ENCODE measurements around the gene TBRG4.
"Not testable (repeated sequence)": the region's sequence is repeated elsewhere in the genome, so short reads cannot be mapped to it uniquely, and the experiment has no call there.

Gene TBRG4

DNA sequence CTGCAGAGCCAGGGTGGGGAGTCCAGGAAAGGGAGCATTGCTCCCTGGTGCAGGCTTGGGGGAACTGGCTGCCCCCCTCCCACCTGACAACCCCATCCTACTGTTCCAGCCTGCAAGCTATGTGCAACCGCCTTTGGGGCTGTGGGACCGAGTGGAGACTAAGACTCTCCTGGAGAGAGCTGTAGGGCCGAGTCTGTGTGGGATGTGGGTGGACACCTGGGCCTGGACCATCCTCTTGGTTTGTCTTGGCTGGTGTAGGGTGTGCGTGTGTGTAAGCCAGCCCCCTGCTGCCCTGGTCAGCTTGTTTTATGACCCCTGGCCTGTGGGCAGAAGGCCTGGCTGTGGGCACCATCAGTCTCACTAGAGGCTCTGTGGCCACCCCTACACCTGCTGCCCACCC lies 44.4 kb upstream of the TBRG4 start:
- no peaks in the 10 kb centered on the region for H3K4me1 ChIP-seq
- no peak overlapping the region for H3K4me2 ChIP-seq (ENCODE audit: low read length)
- H3K4me3 ChIP-seq (ENCODE audit: low read depth, low read length) = no peak overlapping the region
- H3K36me3 ChIP-seq (ENCODE audit: control insufficient read depth, insufficient read depth, low read length) = no peaks in the 10 kb centered on the region
- H3K27me3 ChIP-seq (ENCODE audit: control insufficient read depth, insufficient read depth, low read length) = no peaks in the 10 kb centered on the region
- no peak overlapping the region for H2AFZ ChIP-seq
- H3K9me3 ChIP-seq (ENCODE audit: control insufficient read depth, low read length) = no peaks in the 10 kb centered on the region
- H3K27ac ChIP-seq = no peak overlapping the region
- TF ChIP-seq, protein P1, sequence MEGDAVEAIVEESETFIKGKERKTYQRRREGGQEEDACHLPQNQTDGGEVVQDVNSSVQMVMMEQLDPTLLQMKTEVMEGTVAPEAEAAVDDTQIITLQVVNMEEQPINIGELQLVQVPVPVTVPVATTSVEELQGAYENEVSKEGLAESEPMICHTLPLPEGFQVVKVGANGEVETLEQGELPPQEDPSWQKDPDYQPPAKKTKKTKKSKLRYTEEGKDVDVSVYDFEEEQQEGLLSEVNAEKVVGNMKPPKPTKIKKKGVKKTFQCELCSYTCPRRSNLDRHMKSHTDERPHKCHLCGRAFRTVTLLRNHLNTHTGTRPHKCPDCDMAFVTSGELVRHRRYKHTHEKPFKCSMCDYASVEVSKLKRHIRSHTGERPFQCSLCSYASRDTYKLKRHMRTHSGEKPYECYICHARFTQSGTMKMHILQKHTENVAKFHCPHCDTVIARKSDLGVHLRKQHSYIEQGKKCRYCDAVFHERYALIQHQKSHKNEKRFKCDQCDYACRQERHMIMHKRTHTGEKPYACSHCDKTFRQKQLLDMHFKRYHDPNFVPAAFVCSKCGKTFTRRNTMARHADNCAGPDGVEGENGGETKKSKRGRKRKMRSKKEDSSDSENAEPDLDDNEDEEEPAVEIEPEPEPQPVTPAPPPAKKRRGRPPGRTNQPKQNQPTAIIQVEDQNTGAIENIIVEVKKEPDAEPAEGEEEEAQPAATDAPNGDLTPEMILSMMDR (IDR thresholded peaks at IDR 0.05) = no peak
- no peaks in the 10 kb centered on the region for H3K79me2 ChIP-seq
- H3K9ac ChIP-seq = no peak overlapping the region

DNA sequence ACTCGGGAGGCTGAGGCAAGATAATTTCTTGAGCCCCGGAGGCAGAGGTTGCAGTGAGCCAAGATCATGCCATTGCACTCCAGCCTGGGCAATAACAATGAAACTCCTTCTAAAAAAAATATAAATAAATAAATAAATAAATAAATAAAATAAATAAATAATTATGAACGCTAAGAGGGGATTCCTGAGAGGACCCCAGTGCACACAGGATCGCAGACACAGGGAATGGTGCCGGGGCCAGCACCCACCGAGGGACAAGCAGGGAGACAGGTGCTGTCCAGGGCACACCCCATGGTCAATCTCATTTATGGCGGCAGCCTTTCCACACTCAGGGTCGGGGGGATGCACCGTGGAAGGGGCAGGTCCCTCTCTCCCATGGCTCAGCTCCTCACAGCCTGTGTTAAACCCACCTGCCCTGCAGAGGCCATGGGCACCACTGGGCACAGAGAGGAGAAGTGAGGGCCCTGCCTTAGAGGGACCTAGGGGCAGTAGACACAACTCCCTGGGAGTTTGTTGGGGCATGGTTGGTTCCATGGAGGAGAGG lies 43.9 kb upstream of the TBRG4 start:
- no peak overlapping the region for H2AFZ ChIP-seq
- no peak overlapping the region for H3K4me3 ChIP-seq (ENCODE audit: low read depth, low read length)
- no peak overlapping the region for H3K4me2 ChIP-seq (ENCODE audit: low read length)
- TF ChIP-seq, protein P1 (IDR thresholded peaks at IDR 0.05) = no peak
- H3K27ac ChIP-seq = no peak overlapping the region
- no peaks in the 10 kb centered on the region for H3K4me1 ChIP-seq
- H3K9me3 ChIP-seq (ENCODE audit: control insufficient read depth, low read length) = no peaks in the 10 kb centered on the region
- no peaks in the 10 kb centered on the region for H3K27me3 ChIP-seq (ENCODE audit: control insufficient read depth, insufficient read depth, low read length)
- H3K36me3 ChIP-seq (ENCODE audit: control insufficient read depth, insufficient read depth, low read length) = no peaks in the 10 kb centered on the region
- no peaks in the 10 kb centered on the region for H3K79me2 ChIP-seq
- no peak overlapping the region for H3K9ac ChIP-seq

DNA sequence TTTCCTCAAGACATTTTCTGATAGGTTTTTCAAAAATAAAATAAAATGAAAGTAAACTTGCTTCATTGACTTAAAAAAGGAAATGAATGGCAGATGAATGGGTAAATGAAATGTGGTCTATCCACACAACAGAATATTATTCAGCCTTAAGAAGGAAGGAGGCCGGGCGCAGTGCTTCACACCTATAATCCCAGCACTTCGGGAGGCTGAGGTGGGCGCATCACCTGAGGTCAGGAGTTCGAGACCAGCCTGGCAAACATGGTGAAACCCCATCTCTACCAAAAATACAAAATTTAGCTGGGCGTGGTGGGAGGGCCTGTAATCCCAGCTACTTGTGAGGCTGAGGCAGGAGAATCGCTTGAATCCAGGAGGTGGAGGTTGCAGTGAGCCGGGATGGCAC lies 42.4 kb upstream of the TBRG4 start:
- not testable (repeated sequence) for H3K4me2 ChIP-seq (ENCODE audit: low read length); H3K9me3 ChIP-seq (ENCODE audit: control insufficient read depth, low read length); H3K4me1 ChIP-seq; H2AFZ ChIP-seq; H3K79me2 ChIP-seq; H3K36me3 ChIP-seq (ENCODE audit: control insufficient read depth, insufficient read depth, low read length); H3K27me3 ChIP-seq (ENCODE audit: control insufficient read depth, insufficient read depth, low read length); H3K4me3 ChIP-seq (ENCODE audit: low read depth, low read length); H3K27ac ChIP-seq; H3K9ac ChIP-seq

DNA sequence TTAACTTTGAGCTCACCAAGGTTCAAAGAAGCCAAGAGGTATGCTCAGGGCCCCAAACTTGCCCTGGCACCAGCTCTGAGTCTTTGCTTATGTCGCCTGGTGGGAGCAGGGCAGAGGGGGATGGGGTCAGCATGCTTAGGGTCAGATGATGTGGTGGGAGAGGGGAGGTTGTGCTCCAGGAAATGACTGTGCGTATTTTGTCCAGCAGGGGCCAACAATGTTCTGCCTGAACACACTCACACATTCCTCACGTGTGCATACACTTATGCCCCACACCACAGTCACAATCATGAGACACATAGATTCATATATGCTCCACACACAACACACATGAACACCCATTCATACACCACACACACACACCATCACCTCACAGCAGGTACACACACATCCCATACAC lies 41.7 kb upstream of the TBRG4 start:
- no peaks in the 10 kb centered on the region for H3K9me3 ChIP-seq (ENCODE audit: control insufficient read depth, low read length)
- H3K4me3 ChIP-seq (ENCODE audit: low read depth, low read length) = no peak overlapping the region
- TF ChIP-seq, protein P1 (IDR thresholded peaks at IDR 0.05) = no peak
- H3K79me2 ChIP-seq = no peaks in the 10 kb centered on the region
- no peaks in the 10 kb centered on the region for H3K4me1 ChIP-seq
- H3K36me3 ChIP-seq (ENCODE audit: control insufficient read depth, insufficient read depth, low read length) = no peaks in the 10 kb centered on the region
- H3K27ac ChIP-seq = no peak overlapping the region
- no peaks in the 10 kb centered on the region for H3K27me3 ChIP-seq (ENCODE audit: control insufficient read depth, insufficient read depth, low read length)
- no peak overlapping the region for H3K4me2 ChIP-seq (ENCODE audit: low read length)
- H2AFZ ChIP-seq = no peak overlapping the region
- H3K9ac ChIP-seq = no peak overlapping the region

DNA sequence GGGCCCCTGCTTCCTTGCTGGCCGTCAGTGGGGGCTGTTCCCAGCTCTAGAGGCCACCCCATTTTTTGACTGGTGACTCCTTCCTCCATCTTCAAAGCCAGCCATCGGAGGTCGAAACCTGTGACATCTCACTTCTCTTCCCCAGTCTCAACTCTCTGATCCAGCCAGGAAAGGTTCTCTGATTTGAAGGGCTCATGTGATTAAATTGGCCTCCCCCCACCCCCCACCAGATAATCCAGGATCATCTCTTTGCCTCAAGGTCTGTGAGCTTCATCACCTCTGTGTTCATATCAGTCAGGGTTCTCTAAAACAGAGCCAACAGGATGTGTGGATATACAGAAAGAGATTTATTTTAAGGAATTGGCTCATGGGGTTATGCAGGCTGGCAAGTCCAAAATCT lies 40.5 kb upstream of the TBRG4 start:
- H3K4me3 ChIP-seq (ENCODE audit: low read depth, low read length) = no peak overlapping the region
- H3K9me3 ChIP-seq (ENCODE audit: control insufficient read depth, low read length) = no peaks in the 10 kb centered on the region
- H3K79me2 ChIP-seq = no peaks in the 10 kb centered on the region
- H3K27ac ChIP-seq = no peak overlapping the region
- no peak overlapping the region for H3K9ac ChIP-seq
- H3K4me1 ChIP-seq = no peaks in the 10 kb centered on the region
- TF ChIP-seq, protein P1 (IDR thresholded peaks at IDR 0.05) = no peak
- H2AFZ ChIP-seq = no peak overlapping the region
- H3K27me3 ChIP-seq (ENCODE audit: control insufficient read depth, insufficient read depth, low read length) = no peaks in the 10 kb centered on the region
- no peak overlapping the region for H3K4me2 ChIP-seq (ENCODE audit: low read length)
- H3K36me3 ChIP-seq (ENCODE audit: control insufficient read depth, insufficient read depth, low read length) = no peaks in the 10 kb centered on the region

Measured in parathyroid adenoma (tissue), 2 donors.